ENCODE data around the gene TFCP2L1.

The TFCP2L1 gene

DNA sequence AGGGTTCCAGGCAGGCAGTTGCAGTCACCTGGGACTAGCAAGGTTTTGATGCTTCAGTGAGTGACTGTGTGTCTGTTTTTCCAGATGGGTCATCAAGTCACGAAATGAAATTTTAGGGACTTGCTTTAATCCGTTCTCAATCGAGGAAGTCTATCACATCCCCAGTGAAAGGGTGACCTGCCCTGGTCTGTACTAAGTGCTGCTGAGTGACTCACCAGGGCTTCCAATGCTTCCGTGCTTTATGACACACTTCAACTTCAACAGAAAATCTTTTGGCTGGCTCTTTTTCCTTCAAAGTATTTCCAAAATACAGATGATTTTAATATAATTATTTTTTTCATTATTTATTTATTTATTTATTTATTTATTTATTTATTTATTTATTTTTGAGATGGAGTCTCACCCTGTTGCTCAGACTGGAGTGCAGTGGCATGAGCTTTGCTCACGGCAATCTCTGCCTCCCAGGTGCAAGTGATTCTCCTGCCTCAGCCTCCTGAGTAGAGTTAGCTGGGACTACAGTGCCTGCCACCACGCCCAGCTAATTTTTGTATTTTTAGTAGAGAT is 18.4 kb downstream of the TFCP2L1 start:
- no peak for DNase-seq

DNA sequence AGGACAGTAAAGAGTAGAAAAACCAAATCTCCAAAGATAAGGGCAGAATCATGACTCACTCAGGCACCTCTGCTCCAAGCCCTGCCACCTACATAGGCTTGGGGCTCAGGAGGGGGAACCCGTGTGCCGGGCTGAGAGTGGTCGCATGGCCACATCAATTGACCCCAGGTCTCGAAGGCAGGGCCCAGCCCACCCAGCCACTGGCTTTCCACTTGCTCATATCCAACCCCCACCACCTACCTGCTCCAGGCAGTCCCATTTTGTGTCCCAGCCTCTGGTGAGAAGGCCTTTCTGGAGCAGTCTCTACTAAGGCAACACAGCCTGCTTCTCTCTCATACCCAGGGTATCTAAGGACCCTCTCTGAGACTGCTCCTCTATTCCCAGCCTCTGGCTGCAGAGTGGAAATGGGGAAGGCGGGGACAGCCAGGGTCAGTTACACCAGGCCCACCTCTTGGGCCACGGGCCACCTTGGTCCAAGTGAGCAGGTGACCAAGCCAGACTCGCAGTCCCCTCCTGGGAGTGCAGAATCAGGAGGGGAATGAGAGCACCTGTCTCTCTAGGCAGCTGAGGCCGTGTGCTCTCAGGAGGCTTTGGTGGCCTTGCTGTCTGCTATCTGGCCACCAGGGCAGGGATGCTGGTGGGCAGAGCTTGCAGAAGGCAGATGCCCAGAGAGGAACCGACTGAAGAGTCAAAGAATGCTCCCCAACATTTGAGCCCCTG is 20.8 kb downstream of the TFCP2L1 start:
- DNase-seq = no peak

DNA sequence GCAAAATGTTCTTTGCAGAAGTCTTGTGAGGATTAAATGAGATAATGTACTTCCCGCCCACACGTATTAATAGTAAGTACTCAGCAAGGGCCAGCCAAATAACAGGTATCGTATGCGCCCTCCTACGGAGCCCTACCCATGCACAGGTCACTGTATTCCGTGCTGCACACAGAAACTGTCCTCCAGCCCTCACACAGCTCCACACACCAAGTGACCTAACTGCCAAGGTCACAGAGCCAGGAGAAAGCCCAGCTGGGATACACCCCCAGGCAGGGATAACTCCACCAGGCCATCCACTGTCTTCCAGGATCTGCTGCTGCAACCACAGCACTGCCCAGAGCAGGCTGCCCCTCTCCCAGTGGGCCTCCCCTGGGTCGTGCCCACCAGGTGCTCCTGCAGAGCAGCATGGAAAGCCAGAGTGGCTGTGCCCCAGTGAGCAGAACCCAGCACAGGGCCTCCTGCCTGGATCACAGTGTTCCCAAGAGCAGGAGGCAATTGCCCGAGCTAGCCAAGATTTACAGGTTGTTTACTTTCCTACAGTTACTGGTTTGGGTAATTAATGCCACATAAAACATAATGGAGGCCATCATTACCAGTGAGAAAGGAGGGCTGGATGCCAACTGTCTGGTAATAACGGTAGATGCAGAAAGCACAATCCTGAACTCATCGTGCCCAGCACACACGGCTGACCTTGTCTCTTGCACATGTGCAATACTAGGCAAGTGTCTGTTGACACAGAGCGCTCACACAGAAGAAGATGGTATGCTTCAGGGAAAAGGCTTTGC is 24.4 kb downstream of the TFCP2L1 start:
- DNase-seq = no peak

DNA sequence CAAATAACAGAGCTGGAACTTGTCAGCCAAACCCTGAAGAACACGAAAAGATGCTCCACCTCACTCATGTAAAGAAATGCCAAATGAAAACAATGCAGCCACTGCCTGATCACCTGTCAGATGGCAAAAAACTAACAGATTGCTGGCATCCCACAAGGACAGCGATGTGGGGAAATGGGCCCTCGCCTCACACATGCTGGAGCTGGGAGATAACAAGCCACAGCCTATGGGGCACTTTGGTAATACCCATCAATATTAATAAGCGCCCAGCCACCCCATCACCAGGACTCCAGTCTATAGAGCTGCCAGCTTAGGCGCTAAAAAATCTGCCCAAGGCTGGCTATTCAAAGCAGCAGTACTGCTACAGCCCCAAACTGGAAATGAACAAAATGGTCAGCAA is 27.0 kb downstream of the TFCP2L1 start:
- DNase-seq = no peak

DNA sequence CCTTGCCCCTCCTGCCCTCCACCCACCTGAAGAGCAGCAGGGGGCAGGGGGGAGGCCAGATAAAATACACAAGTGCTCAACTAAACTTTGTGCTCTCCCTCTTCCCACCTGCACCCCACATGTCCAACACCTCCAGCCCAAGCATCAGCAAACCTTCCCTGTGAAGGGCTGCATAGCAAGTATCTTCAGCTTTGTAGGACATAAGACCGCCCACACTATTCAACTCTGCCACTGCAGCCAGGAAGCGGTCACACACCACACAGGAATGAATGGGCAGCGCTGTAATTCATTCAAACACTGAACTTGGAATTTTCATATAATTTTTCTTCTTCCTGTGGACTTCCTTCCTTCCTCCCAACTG is 27.5 kb downstream of the TFCP2L1 start:
- DNase-seq = no peak

DNA sequence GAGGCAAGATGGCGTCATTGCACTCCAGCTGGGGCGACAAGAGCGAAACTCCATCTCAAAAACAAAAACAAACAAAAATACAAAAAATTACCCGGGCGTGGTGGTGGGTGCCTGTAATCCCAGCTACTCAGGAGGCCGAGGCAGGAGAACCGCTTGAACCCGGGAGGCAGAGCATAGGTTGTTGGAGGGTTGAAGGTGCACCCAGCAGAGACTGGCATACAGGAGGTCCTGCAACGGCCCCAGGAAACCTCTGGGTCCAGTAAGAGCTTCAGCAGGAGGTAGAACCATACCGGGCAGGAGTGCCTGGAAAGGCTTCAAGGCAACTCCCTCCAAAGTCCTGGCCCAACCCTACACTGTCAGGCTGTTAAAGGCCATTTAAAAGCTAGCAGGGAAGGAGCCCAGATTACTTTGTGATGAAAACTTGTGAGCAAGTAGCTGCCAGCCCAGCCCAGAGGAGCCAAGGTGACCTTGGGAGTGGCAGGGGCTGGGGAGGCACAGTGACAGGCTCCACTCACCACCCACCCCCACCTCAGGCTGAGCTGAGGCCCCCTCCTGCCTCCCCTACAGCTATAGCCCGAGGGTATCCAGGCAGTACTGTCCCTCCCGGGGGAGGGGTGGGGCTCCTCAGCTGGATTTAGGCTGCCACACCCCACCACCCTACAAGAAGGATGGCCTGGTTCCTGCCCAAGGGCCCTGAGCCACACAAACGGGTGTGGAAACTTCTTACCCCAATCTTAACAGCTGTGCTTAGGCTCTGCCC is 28.1 kb downstream of the TFCP2L1 start:
- no peak for DNase-seq

DNA sequence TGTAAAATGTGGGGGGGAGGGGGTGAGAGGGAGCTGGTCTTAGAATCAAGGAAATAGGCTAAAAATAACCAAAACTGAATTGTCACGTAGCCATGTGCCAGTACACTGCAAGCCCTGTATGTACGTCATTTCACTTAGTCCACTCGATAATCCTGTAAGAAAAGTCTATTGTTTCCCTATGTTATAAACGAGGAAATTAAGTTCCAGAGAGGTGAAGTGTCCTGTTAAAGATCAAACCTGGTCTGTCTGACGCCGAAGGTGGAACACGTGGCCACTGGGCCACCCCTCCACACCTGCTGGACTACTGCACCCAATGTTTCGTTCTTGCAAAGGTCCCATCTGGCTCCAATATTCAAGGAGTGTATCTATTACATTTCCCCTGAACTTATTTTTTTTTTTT is 29.6 kb downstream of the TFCP2L1 start:
- DNase-seq = no peak

DNA sequence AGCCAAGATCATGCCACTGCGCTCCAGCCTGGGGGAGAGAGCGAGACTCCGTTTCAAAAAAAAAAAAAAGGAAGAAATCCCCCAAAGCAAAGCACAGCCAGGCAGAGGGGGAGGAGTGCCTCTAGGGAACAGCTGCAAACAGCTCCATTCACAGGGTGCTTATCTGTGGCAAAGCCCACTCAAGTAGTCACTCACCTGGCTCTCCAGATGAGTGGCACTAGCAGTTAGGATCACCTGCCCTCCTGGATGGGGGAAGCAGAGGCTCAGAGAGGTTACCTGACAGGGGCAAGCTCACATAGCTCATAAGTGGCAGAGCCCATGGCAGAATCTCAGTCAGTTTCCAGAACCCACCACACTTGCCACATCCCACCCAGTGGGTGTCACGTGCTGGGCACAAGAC is 30.3 kb downstream of the TFCP2L1 start:
- DNase-seq = no peak

DNA sequence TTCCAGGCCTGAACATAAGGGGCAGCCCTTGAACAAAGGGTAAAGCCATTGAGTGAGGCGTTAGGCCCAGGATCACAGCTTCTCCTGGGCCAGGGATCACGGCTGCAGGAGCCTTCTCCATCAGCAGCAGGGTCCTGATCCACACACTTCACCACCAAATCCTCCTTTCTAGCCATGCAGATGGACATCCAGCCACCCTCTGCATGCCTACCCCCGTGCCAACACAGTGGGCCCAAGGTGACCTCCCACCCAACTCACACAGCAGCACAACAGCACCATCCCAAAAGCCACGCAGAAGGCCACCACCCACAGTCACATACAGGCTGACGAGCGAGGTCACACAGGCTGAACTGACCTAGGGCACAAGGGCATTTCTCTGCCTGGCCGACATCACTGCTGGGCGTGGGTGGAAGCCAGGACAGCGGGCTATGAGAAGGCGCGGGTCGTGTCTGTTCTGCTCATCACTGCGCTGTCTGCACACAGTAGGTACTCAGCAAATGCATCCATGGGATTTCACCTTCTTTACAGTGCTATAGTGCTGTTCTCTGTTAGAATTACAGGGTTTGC is 31.2 kb downstream of the TFCP2L1 start:
- DNase-seq = no peak

DNA sequence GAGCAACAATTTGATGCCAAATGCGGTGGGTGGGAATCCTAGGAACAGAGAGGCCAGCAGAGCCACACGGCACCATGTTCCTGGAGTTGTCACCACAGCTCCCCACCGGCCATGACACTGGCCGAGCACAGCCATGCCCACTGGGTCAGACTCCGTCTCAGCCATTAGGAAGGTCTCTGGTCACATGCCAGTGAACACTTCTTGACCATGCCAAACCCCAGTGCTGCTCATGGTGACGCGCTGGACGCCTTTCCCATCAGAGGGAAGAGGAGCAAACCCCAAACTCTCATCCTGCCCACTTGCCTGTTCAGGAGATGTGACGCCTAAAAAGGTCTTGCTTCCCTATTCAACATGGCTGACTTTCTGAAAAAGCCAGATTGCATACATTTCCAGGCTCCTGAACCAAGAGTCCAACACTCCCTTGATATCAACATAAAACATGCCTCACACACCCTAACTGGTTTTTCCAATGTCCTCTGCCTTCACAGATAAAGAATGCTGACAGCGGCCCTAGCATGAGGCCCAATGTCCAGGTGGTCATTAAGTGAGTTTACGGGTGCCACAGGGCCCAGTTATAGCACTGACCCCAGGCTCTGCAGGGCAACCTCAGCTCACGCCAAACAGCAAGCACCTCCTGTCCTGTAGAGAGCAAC is 31.9 kb downstream of the TFCP2L1 start:
- no peak for DNase-seq

DNA sequence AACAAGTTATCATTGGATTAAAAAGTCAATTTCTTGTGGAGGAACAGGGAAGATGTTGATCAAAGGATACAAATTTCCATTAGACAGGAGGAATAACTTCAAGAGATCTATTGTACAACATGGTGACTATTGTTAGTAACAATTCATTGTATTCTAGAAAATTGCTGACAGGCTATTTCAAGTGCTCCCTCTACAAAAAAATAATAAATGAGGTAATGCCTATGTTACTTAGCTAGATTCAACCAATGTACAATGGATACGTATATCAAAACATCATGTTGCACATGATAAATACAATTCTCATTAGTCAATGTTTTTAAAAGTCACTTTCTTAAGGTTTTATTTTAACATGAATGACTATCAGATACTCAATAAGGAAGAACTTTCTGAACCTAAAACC is 33.5 kb downstream of the TFCP2L1 start:
- DNase-seq = no peak

DNA sequence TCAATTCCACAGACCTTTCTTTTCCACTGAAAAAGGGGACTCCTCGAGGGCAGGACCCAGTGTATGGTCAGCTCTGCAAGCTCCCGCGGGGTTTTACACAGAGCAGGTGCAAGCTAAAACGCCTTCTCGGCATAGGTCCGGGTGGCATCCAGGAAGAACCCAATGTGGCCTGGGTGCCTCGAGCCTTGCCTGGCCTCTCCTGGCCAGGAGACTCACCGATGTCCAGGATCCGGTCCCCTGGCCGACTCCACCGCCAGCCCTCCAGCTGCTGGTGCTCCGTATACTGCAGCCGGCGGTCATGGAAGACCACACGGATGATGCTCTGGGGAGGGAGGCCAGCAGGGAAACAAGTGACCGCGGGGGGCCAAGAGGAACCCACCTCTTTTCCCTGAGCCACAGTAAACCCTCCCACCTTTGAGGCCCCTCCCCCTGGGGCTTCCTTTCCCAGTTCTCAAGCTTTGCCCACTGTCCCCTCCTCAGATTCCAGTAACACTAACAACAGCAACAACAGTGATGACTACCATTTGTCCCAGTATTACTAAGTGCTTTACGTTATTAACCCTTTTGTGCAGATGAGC is 36.1 kb downstream of the TFCP2L1 start:
- no peak for DNase-seq

DNA sequence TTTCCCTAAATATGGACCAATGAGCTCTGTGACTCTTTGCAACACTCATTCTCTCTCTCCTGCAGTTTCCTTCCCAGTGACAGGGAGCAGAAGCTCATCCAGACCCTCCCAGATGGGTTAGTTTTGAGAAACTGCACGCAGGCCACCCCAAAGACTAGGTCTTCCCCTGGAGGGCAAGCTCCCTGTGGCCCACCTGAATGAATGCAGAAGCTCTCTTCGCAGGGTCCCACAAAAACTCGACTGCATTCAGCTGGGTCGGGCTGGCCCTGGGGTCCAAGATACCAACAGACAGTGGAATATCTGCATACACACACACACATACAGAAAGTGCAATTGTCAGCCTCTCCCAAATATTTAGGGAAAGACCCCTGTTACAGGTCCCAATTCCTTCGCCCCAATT is 37.0 kb downstream of the TFCP2L1 start:
- no peak for DNase-seq

DNA sequence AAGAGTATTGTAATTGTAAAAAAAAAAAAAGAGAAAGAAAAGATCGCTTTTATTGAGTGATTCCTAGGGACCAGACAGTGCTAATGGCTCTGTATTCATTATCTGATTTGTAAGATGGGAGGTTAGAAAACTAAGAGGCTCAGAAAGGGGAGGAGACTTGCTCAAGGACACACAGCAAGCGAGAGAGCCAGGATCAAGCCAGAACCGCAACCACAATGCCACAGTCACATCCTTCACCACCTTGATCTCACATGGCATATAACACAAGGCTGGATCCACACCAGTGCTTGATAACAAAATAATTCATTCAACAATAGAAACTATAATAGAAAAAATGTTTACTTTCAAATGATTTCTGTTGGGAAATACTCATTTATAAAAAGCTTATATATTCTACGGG is 37.5 kb downstream of the TFCP2L1 start:
- no peak for DNase-seq

DNA sequence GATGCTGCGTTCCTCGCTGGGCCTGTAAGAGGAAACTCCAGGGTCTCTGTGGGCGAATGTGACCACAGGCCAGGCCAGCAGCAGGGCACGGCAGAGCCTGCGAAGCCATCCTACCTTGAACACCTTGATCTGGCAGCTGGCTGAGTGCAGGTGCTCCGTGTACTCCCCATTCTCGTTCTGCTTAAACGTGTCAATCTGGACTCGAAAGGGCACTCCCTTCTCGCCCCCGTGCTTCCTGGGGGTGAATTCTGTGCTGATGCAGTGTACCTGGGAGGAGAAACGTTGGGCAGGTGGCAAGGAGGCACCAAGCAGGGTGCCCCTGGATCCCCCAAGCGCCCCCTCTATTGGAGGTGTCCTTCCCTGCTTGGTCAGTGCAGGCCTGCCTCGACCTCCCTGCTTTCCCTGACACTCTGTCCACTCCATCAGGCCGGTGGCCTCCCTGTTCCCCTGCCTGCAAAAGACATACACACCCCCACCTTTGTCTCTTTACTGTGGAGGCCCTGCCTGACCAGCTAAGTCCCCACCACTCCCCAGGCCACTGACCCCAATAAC is 38.2 kb downstream of the TFCP2L1 start:
- no peak for DNase-seq

DNA sequence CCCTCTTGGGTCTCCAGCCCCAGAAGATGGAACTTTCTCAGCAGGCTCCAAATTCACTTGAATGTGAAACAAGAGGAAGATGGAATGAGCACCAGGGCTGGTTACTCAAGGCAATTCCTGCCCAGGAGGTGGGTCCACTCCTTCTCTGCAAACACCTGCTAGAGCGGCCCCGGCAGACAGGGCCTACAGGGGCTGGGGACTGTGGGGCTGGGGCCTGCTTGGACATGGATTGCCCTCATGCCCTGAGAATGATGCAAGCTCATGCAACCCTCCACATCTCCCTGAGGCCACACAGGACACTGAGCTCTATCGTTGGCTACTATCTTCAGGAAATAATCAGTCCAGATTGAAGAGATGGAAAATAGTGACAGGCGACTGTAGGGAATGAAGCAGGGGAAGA is 39.1 kb downstream of the TFCP2L1 start:
- no peak for DNase-seq

DNA sequence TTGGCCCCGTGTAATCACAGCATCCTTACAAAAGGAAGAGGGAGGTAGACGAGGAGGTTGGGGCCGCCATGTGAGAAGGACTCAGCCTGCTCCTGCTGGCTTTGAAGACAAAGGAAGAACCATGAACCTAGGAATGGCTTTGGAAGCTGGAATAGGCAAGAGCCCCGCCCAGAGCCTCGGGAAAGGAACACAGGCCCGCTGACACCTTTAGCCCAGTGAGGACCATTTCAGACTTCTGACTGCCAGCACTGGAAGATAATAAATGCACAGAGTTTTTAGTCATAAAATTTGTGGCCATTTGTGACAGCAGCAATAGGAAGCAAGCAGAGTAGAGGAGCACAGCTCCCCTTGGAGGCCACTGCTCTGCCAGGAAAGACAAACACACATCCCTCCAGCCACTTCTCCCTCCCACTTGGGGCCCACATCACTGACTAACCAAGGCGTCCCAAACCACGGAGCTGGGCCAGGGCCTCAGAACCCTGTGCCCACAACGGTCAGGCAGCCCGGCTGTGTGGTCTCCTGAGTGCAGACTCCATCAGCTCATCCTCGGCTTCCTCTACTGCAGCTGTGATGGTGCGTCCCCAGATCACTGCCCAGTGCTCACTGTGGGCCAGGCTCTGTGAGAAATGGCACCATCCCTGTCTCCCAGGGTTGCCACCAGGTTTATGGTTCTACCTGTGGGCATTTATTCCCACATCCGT is 39.7 kb downstream of the TFCP2L1 start:
- no peak for DNase-seq

DNA sequence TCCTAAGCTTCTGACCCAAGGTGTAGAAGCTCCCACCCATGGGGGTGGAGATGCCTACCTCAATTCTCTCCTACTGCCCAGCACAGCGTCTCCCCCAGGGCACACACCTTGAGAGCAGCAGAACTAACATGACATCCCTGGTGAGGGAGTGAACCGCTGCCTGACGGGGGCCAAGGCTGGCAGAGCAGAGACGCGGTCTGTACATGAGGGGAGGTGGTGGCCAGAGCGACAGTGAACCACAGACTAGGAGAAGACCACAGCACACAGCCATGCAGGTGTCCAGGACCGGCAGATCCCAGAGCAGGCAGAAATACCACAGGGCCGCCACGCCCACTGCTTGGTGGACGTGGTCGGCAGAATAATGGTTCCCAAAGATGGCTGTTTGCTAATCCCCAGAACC is 40.4 kb downstream of the TFCP2L1 start:
- no peak for DNase-seq

DNA sequence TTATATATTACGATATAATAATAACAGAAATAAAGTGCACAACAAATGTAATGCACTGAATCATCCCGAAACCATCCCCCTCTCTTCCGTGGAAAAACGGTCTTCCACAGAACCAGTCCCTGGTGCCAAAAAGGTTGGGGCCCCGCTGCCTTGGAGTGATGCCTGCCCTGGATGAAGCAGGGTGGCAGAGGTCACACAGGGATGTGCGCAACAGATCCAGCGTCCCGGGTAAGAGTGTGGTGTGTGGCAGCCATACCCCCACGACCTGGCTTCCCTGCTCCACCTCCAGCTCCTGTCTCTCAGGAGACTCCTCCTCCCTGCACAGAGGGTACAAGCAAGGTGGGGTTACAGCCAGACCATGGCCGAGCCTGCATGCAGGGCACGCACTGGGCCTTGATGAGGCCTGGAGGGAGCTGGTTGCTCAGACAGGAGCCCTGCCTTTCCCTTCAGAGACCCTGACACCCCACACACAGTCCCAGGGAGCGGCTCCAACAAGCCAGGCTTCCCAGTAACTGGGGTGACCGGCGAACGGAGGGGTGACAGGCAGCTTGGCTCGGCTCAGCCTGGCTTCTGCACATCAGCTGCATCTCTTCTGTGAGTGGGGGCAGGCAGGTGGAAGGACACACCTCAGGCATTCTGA is 41.1 kb downstream of the TFCP2L1 start:
- DNase-seq = no peak

DNA sequence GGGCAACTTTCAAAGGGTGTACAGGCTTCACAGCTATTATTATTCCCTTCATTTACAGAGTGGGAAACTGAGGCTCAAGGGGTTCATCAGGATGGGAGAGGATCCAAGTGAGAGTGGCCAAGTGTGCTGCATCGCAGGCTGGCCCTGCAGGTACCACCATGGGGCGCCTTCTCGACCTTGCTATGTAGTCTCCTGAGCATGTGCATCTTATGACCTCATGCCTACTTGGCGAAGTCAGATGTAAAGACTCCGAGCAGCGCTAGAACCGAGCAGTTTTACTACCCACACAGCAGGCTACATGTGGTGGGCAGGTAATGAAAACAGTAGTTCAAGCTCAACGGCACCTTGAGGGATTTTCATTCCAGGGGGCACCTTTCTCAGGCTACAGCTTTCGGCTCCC is 42.0 kb downstream of the TFCP2L1 start:
- DNase-seq = no peak

Data from NK-92 treated with Interleukin-12 subunit alpha and Interleukin-12 subunit beta, amount 100 ng/mL, for 24 hours (cell line).